GM18505 (cell line): ENCODE measurements around the gene IGFBP1.
"Not testable (repeated sequence)": the region's sequence is repeated elsewhere in the genome, so short reads cannot be mapped to it uniquely, and the experiment has no call there.

Source experiments
- ATAC-seq: cut with Tn5 transposase; IDR thresholded peaks from one replicate; pipeline ENCODE4 v1.9.1; 2021; ENCODE audit not compliant: unreplicated experiment
- POLR2A ChIP-seq: IDR thresholded peaks from 4 replicates; pipeline ENCODE4 v1.6.1; 2011; ENCODE audit warnings: borderline replicate concordance; ENCODE audit not compliant: insufficient read depth, insufficient read length; ENCODE audit errors: extremely low read depth

Gene IGFBP1

DNA sequence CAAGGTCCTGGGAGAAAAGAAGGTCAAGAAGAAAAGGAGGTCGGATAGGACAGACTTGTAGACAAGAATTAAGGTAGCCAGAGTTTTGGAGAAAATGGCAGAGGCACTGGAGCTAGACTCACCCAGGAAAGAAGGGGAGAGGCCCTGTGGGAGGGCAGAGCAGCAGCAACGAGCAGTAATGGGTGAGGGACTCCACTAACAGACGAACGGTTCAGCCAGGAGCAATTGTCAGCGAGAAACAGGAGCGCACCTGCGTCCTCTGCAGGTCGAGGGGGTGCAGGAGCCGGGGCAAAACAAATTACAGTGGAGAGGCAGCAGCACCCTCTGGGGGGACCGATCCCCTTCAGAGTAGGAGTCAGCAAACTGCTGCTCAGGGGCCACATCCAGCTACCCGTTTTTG lies 51.3 kb downstream of the IGFBP1 start:
- no peak for TF ChIP-seq POLR2A
- no peak for ATAC-seq

DNA sequence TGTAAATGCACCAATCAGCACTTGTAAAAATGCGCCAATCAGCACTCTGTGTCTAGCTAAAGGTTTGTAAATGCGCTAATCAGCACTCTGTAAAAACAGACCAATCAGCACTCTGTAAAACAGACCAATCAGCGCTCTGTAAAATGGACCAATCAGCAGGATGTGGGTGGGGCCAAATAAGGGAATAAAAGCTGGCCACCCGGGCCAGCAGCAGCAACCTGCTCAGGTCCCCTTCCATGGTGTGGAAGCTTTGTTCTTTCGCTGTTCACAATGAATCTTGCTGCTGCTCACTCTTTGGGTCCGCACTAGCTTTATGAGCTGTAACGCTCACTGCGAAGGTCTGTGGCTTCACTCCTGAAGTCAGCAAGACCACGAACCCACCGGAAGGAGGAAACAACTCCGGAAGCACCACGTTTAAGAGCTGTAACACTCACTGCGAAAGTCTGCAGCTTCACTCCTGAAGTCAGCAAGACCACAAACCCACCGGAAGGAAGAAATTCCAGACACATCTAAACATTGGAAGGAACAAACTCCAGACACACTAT lies 52.0 kb downstream of the IGFBP1 start:
- ATAC-seq, result not testable (repeated sequence)

DNA sequence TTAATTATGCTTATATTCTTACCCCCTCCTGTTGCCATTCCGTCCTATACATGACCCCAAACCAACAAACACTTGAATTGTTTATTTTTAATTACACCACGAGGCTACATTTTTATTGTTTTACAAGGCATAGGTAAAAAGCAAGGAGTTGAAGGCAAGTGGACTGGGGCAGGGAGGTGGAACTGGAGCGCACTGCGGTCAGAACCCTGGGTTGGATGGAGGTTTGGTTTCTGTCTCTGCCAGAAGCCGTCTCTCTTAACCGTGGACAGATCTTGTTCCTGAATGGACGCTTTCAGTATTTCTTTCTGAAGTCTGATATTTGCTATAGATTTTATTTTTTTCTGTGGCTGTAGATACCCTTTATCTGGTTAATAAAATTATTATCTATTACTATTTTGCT lies 52.7 kb downstream of the IGFBP1 start:
- no peak for TF ChIP-seq POLR2A
- ATAC-seq, result no peak
